GM21619 (cell line): ENCODE measurements around the gene TSFM.
"Not testable (repeated sequence)": the region's sequence is repeated elsewhere in the genome, so short reads cannot be mapped to it uniquely, and the experiment has no call there.

ENCODE experiments used
- ATAC-seq: cut with Tn5 transposase; IDR thresholded peaks from one replicate; pipeline ENCODE4 v1.9.1; 2021; ENCODE audit not compliant: unreplicated experiment

The TSFM gene

GRCh38 chr12:57762463-57762862 is 20.1 kb upstream of the TSFM start:
- no peak for ATAC-seq

GRCh38 chr12:57763881-57764661 is 18.5 kb upstream of the TSFM start:
- ATAC-seq: no peak

GRCh38 chr12:57764662-57765002 is 18.0 kb upstream of the TSFM start:
- ATAC-seq: no peak

- peak; percentile 61 for ATAC-seq
These were observed 17.4 kb upstream of the TSFM start for GRCh38 chr12:57765003-57765697.

- no peak for ATAC-seq
These were observed 16.7 kb upstream of the TSFM start for GRCh38 chr12:57765698-57766463.

- no peak for ATAC-seq
These were observed 15.9 kb upstream of the TSFM start, which contains the start of gene CYP27B1 for GRCh38 chr12:57766464-57767304. TSS of gene CYP27B1 (minus strand) at chr12:57767078. CDS start at chr12:57767041, 37 bp downstream.

- ATAC-seq: no peak
These were observed 15.3 kb upstream of the TSFM start for GRCh38 chr12:57767305-57767698.

GRCh38 chr12:57767876-57768275 is 14.7 kb upstream of the TSFM start:
- no peak for ATAC-seq

GRCh38 chr12:57769594-57769993 is 13.0 kb upstream of the TSFM start:
- no peak for ATAC-seq

- no peak for ATAC-seq
These were observed 11.9 kb upstream of the TSFM start for GRCh38 chr12:57770734-57771133.

- ATAC-seq: peak; percentile 71
These were observed 11.2 kb upstream of the TSFM start for GRCh38 chr12:57771236-57771872.

GRCh38 chr12:57771873-57772428 is 10.6 kb upstream of the TSFM start, which contains the start of gene METTL1:
TSS of gene METTL1 (minus strand) at chr12:57772105. CDS start at chr12:57772083, 22 bp downstream.
- ATAC-seq: peak; percentile 76

- peak; percentile 7 for ATAC-seq
These were observed 9.9 kb upstream of the TSFM start, which contains the start of gene EEF1AKMT3 for GRCh38 chr12:57772429-57773322. TSS of gene EEF1AKMT3 (plus strand) at chr12:57772614. CDS start at chr12:57772725, 111 bp downstream.

GRCh38 chr12:57774634-57775033 is 8.0 kb upstream of the TSFM start:
- ATAC-seq: not testable (repeated sequence)

- no peak for ATAC-seq
These were observed 7.5 kb upstream of the TSFM start for GRCh38 chr12:57775044-57775443.

GRCh38 chr12:57775563-57776246 is 6.9 kb upstream of the TSFM start:
- ATAC-seq: no peak

- ATAC-seq: no peak
These were observed 6.4 kb upstream of the TSFM start for GRCh38 chr12:57776247-57776587.

- no peak for ATAC-seq
These were observed 5.2 kb upstream of the TSFM start for GRCh38 chr12:57777367-57777766.
